ENCODE results near the gene OSCP1.

The OSCP1 gene

GRCh38 chr1:36383240-36383639 is 67.0 kb downstream of the OSCP1 start:
- DNase-seq (ENCODE audit: low spot score), result no peak

- DNase-seq (ENCODE audit: low spot score), result no peak
Measured at GRCh38 chr1:36382669-36383068, 67.6 kb downstream of the OSCP1 start.

DNA sequence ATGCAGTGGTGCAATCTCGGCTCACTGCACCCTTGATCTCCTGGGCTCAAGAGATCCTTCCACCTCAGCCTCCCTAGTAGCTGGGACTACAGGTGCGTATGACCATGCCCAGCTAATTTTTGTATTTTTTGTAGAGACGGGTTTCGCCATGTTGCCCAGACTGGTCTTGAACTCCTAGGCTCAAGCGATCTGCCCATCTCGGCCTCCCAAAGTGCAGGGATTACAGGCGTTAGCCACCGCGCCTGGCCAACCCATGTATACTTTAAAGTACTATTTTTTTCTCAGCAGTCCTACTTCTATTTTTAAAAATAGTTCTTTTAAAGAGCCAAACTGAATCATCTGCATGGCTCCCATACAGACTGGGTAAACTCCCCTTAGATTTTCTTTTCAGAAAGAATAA is 68.0 kb downstream of the OSCP1 start:
- DNase-seq (ENCODE audit: low spot score), result no peak

GRCh38 chr1:36381405-36381804 is 68.8 kb downstream of the OSCP1 start:
- no peak for DNase-seq (ENCODE audit: low spot score)

DNA sequence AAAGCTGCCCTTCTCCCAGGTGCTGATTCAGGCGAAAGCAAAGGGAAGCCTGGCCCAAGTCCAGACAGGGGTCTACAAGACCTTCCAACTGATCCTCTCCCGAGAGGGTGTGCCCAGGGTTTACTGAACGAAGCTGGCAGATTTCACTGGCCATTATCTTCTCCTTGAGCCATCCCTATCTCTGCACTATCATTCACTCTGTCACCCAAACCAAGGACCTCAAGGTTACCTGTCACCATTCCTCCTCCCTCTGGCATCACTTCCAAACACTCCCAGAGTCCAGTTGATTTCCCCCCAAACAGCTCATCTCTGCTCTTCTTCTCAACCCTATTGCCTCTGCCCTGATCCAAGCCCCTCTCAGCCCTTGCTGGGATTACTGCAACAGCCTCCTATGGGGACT is 69.5 kb downstream of the OSCP1 start:
- no peak for DNase-seq (ENCODE audit: low spot score)

GRCh38 chr1:36380143-36380619 is 70.1 kb downstream of the OSCP1 start:
- no peak for DNase-seq (ENCODE audit: low spot score)

DNA sequence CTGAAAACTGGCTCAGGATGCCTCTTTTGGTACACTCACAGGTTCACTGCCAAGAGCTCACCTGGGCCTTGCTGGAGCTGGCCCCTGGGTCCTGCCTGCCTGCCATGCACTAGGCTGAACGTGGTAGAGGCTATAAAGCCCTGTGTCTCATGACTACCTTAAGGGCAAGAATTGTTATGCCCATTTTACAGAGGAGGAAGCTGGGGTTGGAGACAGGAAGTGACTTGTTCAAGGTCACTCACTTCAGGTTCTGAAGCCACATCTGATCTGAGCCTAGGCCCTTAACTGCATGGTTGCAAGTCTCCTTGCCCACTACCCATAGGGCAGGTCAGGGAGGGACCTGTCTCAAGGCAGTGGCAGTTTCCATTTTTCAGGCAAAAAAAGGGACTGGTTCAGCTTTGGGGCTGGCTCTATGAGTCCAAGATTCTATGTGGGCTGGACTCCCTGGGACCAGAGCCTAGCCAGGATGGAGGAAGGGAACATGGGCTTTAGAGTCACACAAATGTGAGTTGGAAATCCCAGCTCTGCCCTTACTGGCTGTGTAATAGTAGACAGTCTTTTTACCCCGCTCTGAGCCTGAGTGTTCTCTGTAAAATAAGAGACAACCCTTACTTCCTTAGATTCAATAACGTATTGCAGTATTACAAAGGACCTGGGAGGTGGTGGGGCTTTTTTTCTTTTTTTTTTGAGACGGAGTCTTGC is 72.3 kb downstream of the OSCP1 start:
- DNase-seq (ENCODE audit: low spot score), result no peak

DNA sequence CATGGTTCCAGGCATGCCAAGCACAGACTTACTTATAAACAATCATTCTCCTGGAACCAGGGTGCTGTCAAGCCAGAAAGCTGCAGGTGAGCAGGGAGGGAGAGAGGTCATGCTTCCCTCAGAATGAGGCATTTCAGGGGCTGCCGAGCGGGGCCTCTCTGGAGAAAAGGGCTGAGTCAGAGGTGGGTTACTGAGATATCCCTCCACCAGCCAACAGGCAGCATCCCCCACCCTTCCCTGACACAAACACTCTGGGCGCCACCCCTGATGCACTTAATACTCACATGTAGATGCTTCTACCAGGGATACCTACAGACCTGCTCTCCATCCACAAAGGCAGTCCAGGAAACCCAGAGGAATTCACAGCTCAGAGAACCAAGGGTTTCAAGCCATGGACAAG is 77.6 kb downstream of the OSCP1 start:
- DNase-seq (ENCODE audit: low spot score), result no peak

DNA sequence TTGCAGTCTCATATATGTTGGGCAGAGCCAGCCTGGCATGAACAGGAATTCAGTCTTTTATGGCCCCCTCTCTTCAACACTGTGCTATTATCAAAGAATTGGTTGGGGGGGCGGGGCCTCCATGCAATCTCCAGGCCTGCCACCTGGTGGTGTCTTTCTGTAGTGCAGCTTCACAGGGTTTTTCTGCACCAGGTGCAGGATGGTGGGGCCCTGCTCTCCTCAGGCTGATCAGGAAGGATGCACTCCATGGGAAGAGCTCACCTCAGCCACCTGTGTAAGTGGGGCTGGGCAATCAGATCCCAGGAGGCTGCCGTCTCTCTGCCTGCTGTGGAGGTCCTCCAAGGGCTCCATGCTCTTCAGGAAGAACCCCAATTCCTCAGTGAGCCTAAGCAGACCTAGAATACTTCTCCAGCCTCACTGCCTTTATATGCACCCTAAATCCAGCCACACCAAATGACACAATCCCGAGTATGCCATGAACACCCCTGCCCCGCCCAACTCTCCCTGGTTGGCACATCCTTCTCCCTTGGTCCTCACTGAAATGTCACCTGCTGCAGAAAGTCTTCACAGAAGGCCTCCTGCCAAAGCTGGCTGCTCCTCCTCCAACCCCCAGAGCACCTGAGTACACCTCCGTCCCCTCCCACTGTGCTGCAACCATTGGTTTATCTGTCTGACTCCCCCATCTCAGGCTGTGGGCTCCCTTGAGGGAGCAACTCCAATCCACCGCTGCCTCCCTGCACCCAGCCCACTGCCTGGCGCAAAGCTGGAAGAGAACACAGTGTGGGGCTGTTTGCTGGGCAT is 81.0 kb downstream of the OSCP1 start:
- DNase-seq (ENCODE audit: low spot score), result peak; percentile 80
